ENCODE measurements around the gene SCAPER.

GRCh38 chr15:76929011-76929760, 24.0 kb upstream of the SCAPER start:
- no peak for TF ChIP-seq CREB1 (CRISPR knock-in tag; IDR thresholded peaks at IDR 0.05)
- no peak for TF ChIP-seq CTCF (IDR thresholded peaks at IDR 0.05)
- no peak for TF ChIP-seq USF2 (CRISPR knock-in tag; IDR thresholded peaks at IDR 0.05)
- no peak for TF ChIP-seq SMAD3 (CRISPR knock-in tag; IDR thresholded peaks at IDR 0.05; ENCODE audit: borderline replicate concordance)
- no peak for TF ChIP-seq MAX (CRISPR knock-in tag; IDR thresholded peaks at IDR 0.05)
- no peak for TF ChIP-seq NR2C2 (CRISPR knock-in tag; IDR thresholded peaks at IDR 0.05)
- TF ChIP-seq ATF1 (CRISPR knock-in tag; IDR thresholded peaks at IDR 0.05): no peak
- no peak for TF ChIP-seq ATF3 (CRISPR knock-in tag; conservative IDR thresholded peaks at IDR 0.05)
- TF ChIP-seq HMGXB4 (CRISPR knock-in tag; IDR thresholded peaks at IDR 0.05): no peak
- no peak for TF ChIP-seq KAT7 (CRISPR knock-in tag; IDR thresholded peaks at IDR 0.05; ENCODE audit: borderline replicate concordance)

Data from WTC11 (cell line).